ENCODE data around the gene TIAM2. TPM values are rescaled to one million over a fixed set of nuclear protein-coding genes. Genes with fewer than 3 reads are reported as not detected.
A peak's percentile ranks its signal among the peaks of the same experiment; 100 is the strongest.
"Not testable (repeated sequence)": the region's sequence is repeated elsewhere in the genome, so short reads cannot be mapped to it uniquely, and the experiment has no call there.

The TIAM2 gene
- total and polyA plus RNA-seq, 7 donors: 1.2 to 15.8 (median 11.0) TPM

DNA sequence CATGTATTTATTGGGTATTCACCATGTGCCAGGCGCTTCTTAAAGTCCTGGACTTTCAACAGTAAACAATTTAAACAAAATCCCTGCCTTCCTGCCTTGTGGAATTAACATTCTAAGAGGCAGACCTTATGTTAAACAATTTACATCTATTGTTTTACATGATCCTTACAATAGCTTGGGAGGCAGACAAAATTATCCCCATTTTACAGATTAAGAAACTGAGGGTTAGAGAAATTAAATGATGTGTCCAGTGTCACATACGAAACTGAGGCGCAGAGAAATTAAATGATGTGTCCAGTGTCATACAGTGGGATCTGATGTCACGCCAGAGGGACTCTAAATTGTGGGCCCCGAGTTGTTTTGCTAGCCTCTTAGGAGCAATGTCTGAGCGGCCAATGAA is 105.5 kb downstream of the TIAM2 start:
- H3K9me3 ChIP-seq: no peaks in the 10 kb centered on the region
- H3K36me3 ChIP-seq: no peaks in the 10 kb centered on the region
- intact Hi-C loops (cut with DNase I): no loop called here
- no peak for TF ChIP-seq EP300 (IDR thresholded peaks at IDR 0.05)
- TF ChIP-seq, protein P1, sequence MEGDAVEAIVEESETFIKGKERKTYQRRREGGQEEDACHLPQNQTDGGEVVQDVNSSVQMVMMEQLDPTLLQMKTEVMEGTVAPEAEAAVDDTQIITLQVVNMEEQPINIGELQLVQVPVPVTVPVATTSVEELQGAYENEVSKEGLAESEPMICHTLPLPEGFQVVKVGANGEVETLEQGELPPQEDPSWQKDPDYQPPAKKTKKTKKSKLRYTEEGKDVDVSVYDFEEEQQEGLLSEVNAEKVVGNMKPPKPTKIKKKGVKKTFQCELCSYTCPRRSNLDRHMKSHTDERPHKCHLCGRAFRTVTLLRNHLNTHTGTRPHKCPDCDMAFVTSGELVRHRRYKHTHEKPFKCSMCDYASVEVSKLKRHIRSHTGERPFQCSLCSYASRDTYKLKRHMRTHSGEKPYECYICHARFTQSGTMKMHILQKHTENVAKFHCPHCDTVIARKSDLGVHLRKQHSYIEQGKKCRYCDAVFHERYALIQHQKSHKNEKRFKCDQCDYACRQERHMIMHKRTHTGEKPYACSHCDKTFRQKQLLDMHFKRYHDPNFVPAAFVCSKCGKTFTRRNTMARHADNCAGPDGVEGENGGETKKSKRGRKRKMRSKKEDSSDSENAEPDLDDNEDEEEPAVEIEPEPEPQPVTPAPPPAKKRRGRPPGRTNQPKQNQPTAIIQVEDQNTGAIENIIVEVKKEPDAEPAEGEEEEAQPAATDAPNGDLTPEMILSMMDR (IDR thresholded peaks at IDR 0.05): no peak
- TF ChIP-seq POLR2A (IDR thresholded peaks at IDR 0.05): no peak
- no peak for TF ChIP-seq POLR2AphosphoS5 (IDR thresholded peaks at IDR 0.05)
- H3K4me1 ChIP-seq: peaks cover 0 to 7% (median 1%) of the 10 kb centered on the region in 4 donors
- peak overlapping the region in 1 of 4 donors; percentile 4 for H3K4me3 ChIP-seq
- H3K27ac ChIP-seq: no peak overlapping the region
- H3K27me3 ChIP-seq: no peaks in the 10 kb centered on the region
- 89 to 95% methylated on average over 6 of the region's 6 CpGs for WGBS, 2 donors
- no peak for DNase-seq

DNA sequence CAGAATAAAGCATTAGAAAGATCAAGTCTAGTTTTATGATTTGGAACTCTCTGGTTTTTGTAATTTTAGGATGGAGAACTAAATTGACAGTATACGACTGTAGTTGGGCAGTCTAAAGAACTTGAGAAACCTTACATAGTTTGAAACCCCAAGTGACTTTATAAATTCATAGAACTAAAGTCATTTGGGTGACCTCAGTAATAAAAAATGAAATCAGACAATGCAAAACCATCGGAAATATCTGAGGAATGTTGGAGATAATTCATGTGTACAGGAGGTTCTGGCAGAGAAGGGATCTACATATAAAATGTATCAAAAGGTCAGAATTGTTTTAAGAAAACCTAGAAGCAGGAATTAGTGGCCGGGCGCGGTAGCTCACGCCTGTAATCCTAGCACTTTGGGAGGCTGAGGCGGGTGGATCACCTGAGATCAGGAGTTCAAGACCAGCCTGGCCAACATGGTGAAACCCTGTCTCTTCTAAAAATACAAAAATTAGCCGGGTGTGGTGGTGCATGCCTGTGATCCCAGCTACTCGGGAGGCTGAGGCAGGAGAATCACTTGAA is 108.0 kb downstream of the TIAM2 start:
- H3K9me3 ChIP-seq; H3K27me3 ChIP-seq; intact Hi-C loops (cut with DNase I); H3K36me3 ChIP-seq; H3K27ac ChIP-seq; H3K4me3 ChIP-seq; DNase-seq: not testable (repeated sequence)
- WGBS, 2 donors: 89% methylated on average over 9 of the region's 9 CpGs
- peaks cover 0 to 20% (median 10%) of the 10 kb centered on the region in 4 donors for H3K4me1 ChIP-seq

DNA sequence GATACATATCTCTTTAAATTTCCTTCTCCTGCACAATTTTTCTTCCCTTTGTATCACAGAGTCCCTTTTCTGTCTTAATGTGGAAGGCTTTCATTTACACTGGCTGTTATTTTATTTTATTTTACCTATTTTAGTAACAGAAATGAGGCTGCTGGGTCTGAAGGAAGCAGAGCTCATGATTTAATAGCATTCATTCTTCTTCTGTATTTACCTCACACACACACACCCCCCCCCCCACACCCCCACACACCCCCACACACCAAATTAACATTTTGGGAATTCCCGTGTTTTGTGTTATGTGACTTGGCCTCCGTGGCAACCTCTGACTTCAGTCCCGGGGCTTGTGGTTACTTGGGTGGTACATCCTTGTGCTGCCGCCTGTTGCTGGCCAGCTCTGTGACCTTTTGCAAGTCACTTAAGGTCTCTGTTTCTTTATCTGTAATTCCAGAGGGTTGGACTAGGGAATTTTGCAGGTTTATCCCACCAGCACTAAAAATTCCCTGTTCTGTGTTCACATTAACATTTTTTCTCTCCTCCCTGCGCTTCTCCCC is 108.8 kb downstream of the TIAM2 start:
- Histone ChIP-seq H3K4me3 (no peak overlapping the region), H3K9me3 (no peaks in the 10 kb centered on the region)

DNA sequence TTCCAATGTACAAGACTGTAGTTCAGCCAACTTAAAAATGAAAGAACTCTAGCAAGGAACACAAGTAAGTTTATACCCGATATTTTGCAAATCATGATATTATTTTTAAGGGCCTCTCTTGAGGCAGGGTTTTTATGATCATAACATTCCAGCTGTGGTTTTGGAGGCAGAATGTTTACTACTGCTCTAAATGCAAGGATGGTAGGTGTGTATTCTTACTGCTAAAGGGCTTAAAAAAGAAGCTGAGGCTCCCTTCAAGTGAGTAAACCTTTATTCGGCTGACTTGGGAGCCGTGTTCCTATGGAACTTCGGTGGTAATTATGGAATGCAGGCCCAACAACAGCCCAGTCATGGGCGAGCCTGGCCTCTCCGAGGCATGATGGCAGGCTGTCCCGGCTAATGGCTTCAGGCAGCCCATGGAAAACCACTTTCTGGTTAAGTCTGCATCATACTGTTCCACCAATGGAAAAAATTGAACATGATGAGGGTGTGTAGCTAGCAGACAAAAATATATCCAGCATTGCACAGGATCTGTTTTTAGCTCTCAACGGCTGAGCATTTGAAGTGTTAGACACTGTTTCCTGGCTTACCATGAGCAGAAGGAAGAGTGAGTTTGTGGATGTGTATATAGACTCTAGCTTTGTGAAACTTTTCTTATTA is 111.5 kb downstream of the TIAM2 start:
- Histone ChIP-seq H3K27ac (peak overlapping the region in 2 of 4 donors; percentile 27 to 46), H3K9me3 (no peaks in the 10 kb centered on the region), H3K27me3 (no peaks in the 10 kb centered on the region), H3K4me1 (peaks cover 0 to 22% (median 10%) of the 10 kb centered on the region in 4 donors), H3K36me3 (no peaks in the 10 kb centered on the region), H3K4me3 (peak overlapping the region in 2 of 4 donors; percentile 3 to 16)
- TF ChIP-seq POLR2AphosphoS5 (IDR thresholded peaks at IDR 0.05) (no peak), POLR2A (IDR thresholded peaks at IDR 0.05) (no peak), EP300 (IDR thresholded peaks at IDR 0.05) (no peak)
- TF ChIP-seq, protein P1 (IDR thresholded peaks at IDR 0.05): no peak
- no peak for DNase-seq
- 75 to 88% methylated on average over 8 of the region's 8 CpGs for whole genome bisulfite sequencing, 2 donors
- intact Hi-C loops (cut with DNase I): no loop called here

More for the DNA sequence above, 108.8 kb downstream of the TIAM2 start:
- Histone ChIP-seq H3K27ac (no peak overlapping the region), H3K36me3 (no peaks in the 10 kb centered on the region), H3K4me1 (peaks cover 0 to 22% (median 10%) of the 10 kb centered on the region in 4 donors), H3K27me3 (no peaks in the 10 kb centered on the region)
- TF ChIP-seq POLR2AphosphoS5 (IDR thresholded peaks at IDR 0.05) (no peak), EP300 (IDR thresholded peaks at IDR 0.05) (no peak), POLR2A (IDR thresholded peaks at IDR 0.05) (no peak)
- TF ChIP-seq, protein P1 (IDR thresholded peaks at IDR 0.05): no peak
- no peak for DNase-seq
- intact Hi-C loops (cut with DNase I): no loop called here
- 62 to 66% methylated on average over 5 of the region's 5 CpGs for WGBS, 2 donors

DNA sequence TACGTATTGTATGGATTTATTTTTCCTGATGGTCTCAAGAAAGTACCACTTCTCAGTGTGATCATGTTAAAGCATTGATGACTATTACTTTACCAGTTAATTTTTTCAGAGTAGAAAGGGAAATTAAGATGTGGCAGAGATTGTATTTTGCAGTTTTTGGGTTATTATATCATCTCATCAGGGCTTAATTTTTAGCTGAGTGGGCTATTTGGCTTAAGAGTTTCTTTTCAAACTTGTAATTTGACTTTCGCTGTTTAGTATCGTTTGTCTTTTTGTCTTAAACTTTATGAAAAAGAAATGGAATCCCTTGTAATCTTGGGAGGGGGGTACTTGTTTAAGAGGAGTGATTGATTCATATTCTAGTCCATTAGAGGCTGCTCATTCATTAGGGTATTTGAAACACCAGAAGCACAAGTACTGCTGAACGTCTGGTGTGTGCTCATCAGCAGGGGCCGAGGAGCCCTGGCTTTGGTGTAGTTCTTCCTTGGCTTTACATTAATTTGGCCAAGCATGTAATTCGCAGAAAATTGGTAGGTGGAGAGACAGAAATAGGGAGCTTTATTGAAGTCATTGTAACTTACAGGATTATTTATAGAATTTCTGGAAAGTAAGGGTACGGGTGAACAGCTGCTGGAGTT is 112.4 kb downstream of the TIAM2 start:
- Histone ChIP-seq H3K27me3 (no peaks in the 10 kb centered on the region), H3K36me3 (no peaks in the 10 kb centered on the region), H3K4me1 (peaks cover 0 to 22% (median 10%) of the 10 kb centered on the region in 4 donors), H3K27ac (peak overlapping the region in 2 of 4 donors; percentile 27 to 46), H3K9me3 (no peaks in the 10 kb centered on the region), H3K4me3 (peak overlapping the region in 2 of 4 donors; percentile 3 to 16)
- intact Hi-C loops (cut with DNase I): no loop called here
- 70 to 86% methylated on average over 7 of the region's 7 CpGs for WGBS, 2 donors
- no peak for DNase-seq
- TF ChIP-seq POLR2A (IDR thresholded peaks at IDR 0.05): no peak
- TF ChIP-seq, protein P1 (IDR thresholded peaks at IDR 0.05): no peak
- no peak for TF ChIP-seq EP300 (IDR thresholded peaks at IDR 0.05)
- TF ChIP-seq POLR2AphosphoS5 (IDR thresholded peaks at IDR 0.05): no peak

Data from sigmoid colon (tissue), 7 donors.